H1 (cell line): ENCODE data around the gene SHC3. TPM values are rescaled to one million over a fixed set of nuclear protein-coding genes. Genes with fewer than 3 reads are reported as not detected.

Experiments
- CTCF ChIA-PET: fragments of 300-600 bp; sonication (Branson Sonifier 250); formaldehyde crosslinking; loops from one replicate; lab custom pipeline; 2021; ENCODE audit not compliant: partially characterized antibody; lab: Charles Lee
- POLR2A ChIA-PET: fragments of 300-600 bp; sonication (Branson Sonifier 250); formaldehyde crosslinking; loops from one replicate; lab custom pipeline; 2021; ENCODE audit warnings: inconsistent platforms; ENCODE audit not compliant: partially characterized antibody; lab: Charles Lee
- DNase-seq, 2 experiments: peaks; one replicate each; pipeline versions ENCODE4 v3.0.0 to v3.0.0-alpha.2; 2010 to 2022; ENCODE audit warnings: low spot score in 2 of 2, low read depth in 1 of 2, mixed read lengths in 1 of 2
- FAIRE-seq: peaks from 2 replicates; lab custom pipeline; 2011; peaks lifted over from hg19 to GRCh38; lab: Jason Lieb, UNC
- H2AFZ ChIP-seq: 2 replicates; pipeline ENCODE4 v1.8.1; 2012; ENCODE audit warnings: low read length, inconsistent platforms
- H2AK5ac ChIP-seq: 2 replicates; pipeline ENCODE4 v1.6.1; 2013; ENCODE audit warnings: low read depth, low read length
- H2BK120ac ChIP-seq: replicated peaks from 2 replicates; pipeline ENCODE3; 2013; ENCODE audit warnings: low read depth, low read length, inconsistent platforms
- H2BK12ac ChIP-seq: 2 replicates; pipeline ENCODE4 v1.6.1; 2013; ENCODE audit warnings: low read depth, low read length
- H2BK15ac ChIP-seq: 2 replicates; pipeline ENCODE4 v1.6.1; 2013; ENCODE audit warnings: low read length
- H2BK20ac ChIP-seq: 2 replicates; pipeline ENCODE4 v1.6.1; 2013; ENCODE audit warnings: low read length
- H2BK5ac ChIP-seq: 2 replicates; pipeline ENCODE4 v1.6.1; 2013; ENCODE audit warnings: low read depth, low read length
- H3K14ac ChIP-seq: 2 replicates; pipeline ENCODE4 v1.6.1; 2013; ENCODE audit warnings: inconsistent platforms; ENCODE audit not compliant: insufficient read length
- H3K18ac ChIP-seq: 2 replicates; pipeline ENCODE4 v1.6.1; 2013; ENCODE audit warnings: low read length; ENCODE audit errors: extremely low read depth
- H3K23ac ChIP-seq: 2 replicates; pipeline ENCODE4 v1.6.1; 2013; ENCODE audit warnings: inconsistent platforms; ENCODE audit not compliant: insufficient read length
- H3K23me2 ChIP-seq: 2 replicates; pipeline ENCODE4 v1.6.1; 2013; ENCODE audit warnings: low read depth, low read length
- H3K27ac ChIP-seq: 2 replicates; pipeline ENCODE4 v1.6.1; 2011; ENCODE audit warnings: low read depth, low read length, inconsistent platforms
- H3K27me3 ChIP-seq, 4 experiments: replicated peaks in 1 of 4; 1 replicate in 1 of 4; 2 replicates in 3 of 4; pipeline versions ENCODE4 v1.6.1 to v1.8.1; 2011 to 2013; ENCODE audit warnings: low read length in 3 of 4, mild to moderate bottlenecking in 3 of 4, inconsistent platforms in 2 of 4, mixed read lengths in 2 of 4, moderate library complexity in 1 of 4; ENCODE audit not compliant: control insufficient read depth in 3 of 4, insufficient read depth in 3 of 4; ENCODE audit errors: extremely low read depth in 1 of 4
- H3K36me3 ChIP-seq, 4 experiments: 2 replicates each; pipeline versions ENCODE4 v1.6.1 to v1.8.1; 2011 to 2013; ENCODE audit warnings: mild to moderate bottlenecking in 4 of 4, low read length in 3 of 4, moderate library complexity in 2 of 4, control low read depth in 1 of 4, inconsistent platforms in 1 of 4; ENCODE audit not compliant: insufficient read depth in 4 of 4, control insufficient read depth in 2 of 4
- H3K4ac ChIP-seq: replicated peaks from 2 replicates; pipeline ENCODE3; 2013; ENCODE audit warnings: low read length, low read depth, mixed read lengths, inconsistent platforms; ENCODE audit not compliant: insufficient read length
- H3K4me1 ChIP-seq, 4 experiments: replicated peaks in 1 of 4; 1 replicate in 1 of 4; 2 replicates in 3 of 4; pipeline versions ENCODE4 v1.6.1 to v1.8.1; 2011 to 2013; ENCODE audit warnings: low read length in 3 of 4, inconsistent platforms in 2 of 4, mixed read lengths in 1 of 4; ENCODE audit not compliant: insufficient read depth in 4 of 4, control insufficient read depth in 3 of 4
- H3K4me2 ChIP-seq, 2 experiments: 2 replicates each; pipeline versions ENCODE4 v1.6.1 to v1.8.1; 2011 to 2013; ENCODE audit warnings: low read depth in 2 of 2, low read length in 2 of 2, control low read depth in 1 of 2, inconsistent platforms in 1 of 2, mild to moderate bottlenecking in 1 of 2; ENCODE audit not compliant: insufficient read depth in 1 of 2
- H3K4me3 ChIP-seq, 4 experiments: fragments of 200-600, 300-600 bp in 1 of 4; sonication (generic), shearing (Covaris generic), sonication (Bioruptor Twin) in 1 of 4; 2 replicates each; pipeline versions ENCODE4 v1.5.1 to v1.8.1; 2011 to 2016; ENCODE audit warnings: low read length in 4 of 4, low read depth in 3 of 4, control low read depth in 2 of 4, inconsistent platforms in 2 of 4, mild to moderate bottlenecking in 2 of 4, mixed read lengths in 1 of 4, moderate library complexity in 1 of 4; ENCODE audit not compliant: insufficient read depth in 2 of 4; ENCODE audit errors: extremely low read depth in 1 of 4
- H3K56ac ChIP-seq: replicated peaks from 2 replicates; pipeline ENCODE3; 2013; ENCODE audit warnings: low read depth, mild to moderate bottlenecking, mixed read lengths, low read length, inconsistent platforms; ENCODE audit not compliant: insufficient read length
- H3K79me1 ChIP-seq: 2 replicates; pipeline ENCODE4 v1.6.1; 2013; ENCODE audit warnings: low read depth, low read length, control low read depth
- H3K79me2 ChIP-seq, 2 experiments: 2 replicates each; pipeline versions ENCODE4 v1.6.1 to v1.8.1; 2012 to 2013; ENCODE audit warnings: low read length in 2 of 2, mild to moderate bottlenecking in 2 of 2, inconsistent platforms in 1 of 2; ENCODE audit not compliant: insufficient read depth in 2 of 2, control insufficient read depth in 1 of 2
- H3K9ac ChIP-seq, 4 experiments: replicated peaks in 1 of 4; 1 replicate in 1 of 4; 2 replicates in 3 of 4; pipeline versions ENCODE4 v1.6.1 to v1.8.1; 2011 to 2013; ENCODE audit warnings: low read depth in 3 of 4, low read length in 3 of 4, control low read depth in 2 of 4, mild to moderate bottlenecking in 2 of 4, moderate library complexity in 2 of 4, inconsistent platforms in 1 of 4; ENCODE audit errors: extremely low read depth in 1 of 4
- H3K9me3 ChIP-seq, 2 experiments: 2 replicates each; pipeline versions ENCODE4 v1.6.1 to v1.8.1; 2012 to 2013; ENCODE audit warnings: mild to moderate bottlenecking in 2 of 2, moderate library complexity in 2 of 2, control low read depth in 1 of 2, inconsistent platforms in 1 of 2, low read depth in 1 of 2, low read length in 1 of 2, mixed read lengths in 1 of 2; ENCODE audit not compliant: insufficient read depth in 2 of 2
- H4K20me1 ChIP-seq, 2 experiments: replicated peaks in 1 of 2; 2 replicates each; pipeline versions ENCODE3 to v1.8.1; 2011 to 2013; ENCODE audit warnings: inconsistent platforms in 2 of 2, low read length in 2 of 2, mild to moderate bottlenecking in 1 of 2; ENCODE audit not compliant: insufficient read depth in 2 of 2, control insufficient read depth in 1 of 2
- H4K5ac ChIP-seq: 2 replicates; pipeline ENCODE4 v1.6.1; 2013; ENCODE audit warnings: low read length, low read depth, mixed read lengths, inconsistent platforms; ENCODE audit not compliant: insufficient read length
- H4K8ac ChIP-seq: 2 replicates; pipeline ENCODE4 v1.8.0; 2013; ENCODE audit warnings: mild to moderate bottlenecking, moderate library complexity, low read length, inconsistent platforms; ENCODE audit not compliant: insufficient read depth; ENCODE audit errors: extremely low read depth
- H4K91ac ChIP-seq: replicated peaks from 2 replicates; pipeline ENCODE3; 2013; ENCODE audit warnings: low read length, mixed read lengths, inconsistent platforms; ENCODE audit not compliant: insufficient read length
- WGBS, 2 experiments: shearing (Covaris generic) in 1 of 2; methylation state at CpG; one replicate each; pipeline versions ENCODE4 v1.1.6 to v1.1.7; 2013 to 2015; ENCODE audit warnings: low lambda C conversion rate in 2 of 2, mixed read lengths in 2 of 2, inconsistent platforms in 1 of 2, low coverage in 1 of 2, missing lambda C conversion rate in 1 of 2; ENCODE audit not compliant: insufficient replicate concordance in 2 of 2, insufficient coverage in 1 of 2, insufficient read length in 1 of 2; ENCODE audit errors: extremely low coverage in 1 of 2, missing lambda C conversion rate in 1 of 2; 5-methylcytosine and 5-hydroxymethylcytosine counted together
- polyA plus RNA-seq, 7 experiments: library from polyadenylated mRNA; depleted of rRNA in 3 of 7; stranded (reverse) in 5 of 7; unstranded in 2 of 7; fragments of >200 nt in 5 of 7; fragments of 200-250 nt in 2 of 7; gene quantifications; 1 replicate in 5 of 7; 2 replicates in 1 of 7; 4 replicates in 1 of 7; pipeline versions ENCODE4 v1.2.1 to v1.2.3, GENCODE V29; 2011 to 2013; ENCODE audit warnings: missing spikeins in 2 of 7, mixed read lengths in 2 of 7
- total RNA-seq: library from RNA; stranded (reverse); fragmentation: NEBNext Ultra II Directional; extraction: Animal tissue kit (Norgen Biotek cat#: 25700); gene quantifications from 2 replicates; pipeline ENCODE4 v1.2.1, GENCODE V29; 2021

Gene SHC3
- total and polyA plus RNA-seq, 2 of the 8 experiments (the other 6 are each of a cell fraction or from before 2014, with no cell fraction given): 1.4 to 7.1 TPM

GRCh38 chr9:89204801-89205200 lies 26.2 kb upstream of the SHC3 start:
- no peak overlapping the region for H2BK15ac ChIP-seq
- H4K91ac ChIP-seq: no peak overlapping the region
- H3K14ac ChIP-seq: no peak overlapping the region
- H3K18ac ChIP-seq: no peak overlapping the region
- no peak overlapping the region for H2AFZ ChIP-seq
- H2BK5ac ChIP-seq: no peak overlapping the region
- no peaks in the 10 kb centered on the region for H3K23me2 ChIP-seq
- 86% methylated on average over 5 of the region's 5 CpGs; no CpG with 5 or more reads in 1 of the 2 experiments for WGBS, 2 experiments
- no peaks in the 10 kb centered on the region for H3K4me1 ChIP-seq
- no peak overlapping the region for H2AK5ac ChIP-seq
- H3K9ac ChIP-seq: no peak overlapping the region
- H3K27me3 ChIP-seq: no peaks in the 10 kb centered on the region
- POLR2A ChIA-PET: no interaction called here
- H3K4ac ChIP-seq: no peak overlapping the region
- CTCF ChIA-PET: interaction anchor here (0.6 kb wide), 1 partner anchor 626 kb away, joined by 3 read pairs; no protein-coding TSS in a partner anchor
- no peaks in the 10 kb centered on the region for H4K20me1 ChIP-seq
- FAIRE-seq (no peak), DNase-seq (no peak)
- H4K8ac ChIP-seq: no peak overlapping the region
- no peaks in the 10 kb centered on the region for H3K36me3 ChIP-seq
- H3K56ac ChIP-seq: no peak overlapping the region
- no peak overlapping the region for H4K5ac ChIP-seq
- no peaks in the 10 kb centered on the region for H3K79me2 ChIP-seq
- H3K79me1 ChIP-seq: no peaks in the 10 kb centered on the region
- H2BK20ac ChIP-seq: no peak overlapping the region
- no peak overlapping the region for H3K27ac ChIP-seq
- H3K23ac ChIP-seq: no peak overlapping the region
- no peak overlapping the region for H2BK12ac ChIP-seq
- peaks cover 0 to 7% of the 10 kb centered on the region in 2 experiments; a peak in 1 of 4 replicates for H3K9me3 ChIP-seq
- no peak overlapping the region for H2BK120ac ChIP-seq
- no peak overlapping the region for H3K4me2 ChIP-seq
- H3K4me3 ChIP-seq: no peak overlapping the region
